ENCODE data around the gene FCRL1.
A peak's percentile ranks its signal among the peaks of the same experiment; 100 is the strongest.

The FCRL1 gene

GRCh38 chr1:157798211-157798610, 21.7 kb downstream of the FCRL1 start:
- no peak for DNase-seq

GRCh38 chr1:157785248-157785647, 34.7 kb downstream of the FCRL1 start:
- DNase-seq, result peak; percentile 11 to 16

GRCh38 chr1:157784801-157785200, 35.1 kb downstream of the FCRL1 start:
- no peak for DNase-seq

DNA sequence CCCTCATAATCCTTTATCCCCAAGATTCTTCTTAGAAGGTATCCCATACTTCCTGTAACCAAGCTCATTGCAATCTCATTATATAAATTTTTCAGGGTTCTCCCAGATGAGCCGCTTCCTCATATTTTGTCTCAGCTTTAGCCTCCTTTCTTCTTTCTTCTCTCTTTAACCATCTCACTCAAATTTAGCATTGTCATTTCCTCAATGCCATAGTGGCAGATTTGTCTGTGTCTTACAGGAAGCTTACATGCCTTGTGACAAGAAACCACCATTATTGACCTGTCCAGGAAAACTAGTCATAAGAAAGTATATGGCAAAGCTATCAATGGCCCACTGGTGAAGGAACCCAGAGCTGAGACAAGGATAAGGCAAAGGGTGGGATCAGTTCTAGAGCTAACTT, 37.0 kb downstream of the FCRL1 start:
- DNase-seq, result peak; percentile 16 to 46

GRCh38 chr1:157781048-157781447, 38.9 kb downstream of the FCRL1 start:
- DNase-seq, result no peak

GRCh38 chr1:157776971-157777391, 42.9 kb downstream of the FCRL1 start, which contains the start of gene FCRL2:
Gene FCRL2, minus strand, starts transcription at chr1:157777132. Its CDS starts 59 bp downstream, at chr1:157777073.
- no peak for DNase-seq

DNA sequence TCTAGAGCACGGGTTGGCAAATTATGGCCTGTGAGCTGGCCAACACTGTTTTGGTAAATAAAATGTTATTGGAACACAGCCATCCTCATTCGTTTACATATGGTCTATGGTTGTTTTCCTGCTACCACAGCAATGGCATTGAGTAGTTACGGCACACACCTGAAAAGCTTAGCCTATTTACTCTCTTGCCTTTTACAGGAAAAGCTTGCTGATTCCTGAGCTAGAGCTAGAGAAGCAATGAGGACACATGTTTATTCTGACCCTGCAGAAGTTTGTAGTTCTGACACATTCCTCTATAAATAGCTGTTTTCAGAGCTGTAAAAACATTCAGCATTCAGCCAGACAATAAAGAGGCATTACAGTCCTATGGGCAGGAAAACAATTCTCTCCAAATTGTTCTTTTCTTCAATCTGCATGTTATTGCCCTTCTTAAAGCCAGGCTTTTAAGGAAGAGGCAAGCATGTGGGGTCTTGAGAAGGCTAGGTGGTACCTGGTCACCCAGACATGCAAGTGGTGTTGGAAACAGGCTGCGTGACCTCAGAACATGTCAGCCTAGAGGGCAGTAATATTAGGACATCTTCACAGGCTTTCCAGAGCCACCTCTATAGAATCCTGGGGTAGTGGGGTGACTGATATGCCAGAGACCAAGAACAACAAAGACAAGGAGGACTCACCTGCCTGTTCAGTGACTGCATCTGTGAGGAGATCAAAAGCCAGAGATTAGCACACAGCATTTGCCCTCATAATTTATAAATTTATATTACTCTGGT, 44.6 kb downstream of the FCRL1 start:
- no peak for DNase-seq

DNA sequence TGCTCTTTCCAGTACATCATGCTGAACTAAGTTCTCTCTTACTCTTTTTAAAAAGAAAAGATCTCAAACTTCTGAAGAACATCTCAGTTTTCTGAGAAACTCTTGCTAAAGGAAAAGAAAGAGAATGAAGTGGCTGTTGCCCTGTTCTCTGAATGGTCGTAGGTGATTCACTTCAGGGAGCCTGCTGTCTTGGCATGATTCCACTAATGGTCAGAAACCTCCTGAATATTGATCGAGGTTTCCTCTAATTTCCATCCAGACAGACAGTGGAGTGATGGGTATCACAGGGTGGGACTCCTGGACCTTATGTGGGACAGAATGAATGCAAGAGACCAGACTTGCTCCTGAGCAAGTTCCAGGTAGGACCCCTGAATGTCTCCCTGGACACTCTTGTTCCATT, 45.5 kb downstream of the FCRL1 start:
- DNase-seq, result no peak

DNA sequence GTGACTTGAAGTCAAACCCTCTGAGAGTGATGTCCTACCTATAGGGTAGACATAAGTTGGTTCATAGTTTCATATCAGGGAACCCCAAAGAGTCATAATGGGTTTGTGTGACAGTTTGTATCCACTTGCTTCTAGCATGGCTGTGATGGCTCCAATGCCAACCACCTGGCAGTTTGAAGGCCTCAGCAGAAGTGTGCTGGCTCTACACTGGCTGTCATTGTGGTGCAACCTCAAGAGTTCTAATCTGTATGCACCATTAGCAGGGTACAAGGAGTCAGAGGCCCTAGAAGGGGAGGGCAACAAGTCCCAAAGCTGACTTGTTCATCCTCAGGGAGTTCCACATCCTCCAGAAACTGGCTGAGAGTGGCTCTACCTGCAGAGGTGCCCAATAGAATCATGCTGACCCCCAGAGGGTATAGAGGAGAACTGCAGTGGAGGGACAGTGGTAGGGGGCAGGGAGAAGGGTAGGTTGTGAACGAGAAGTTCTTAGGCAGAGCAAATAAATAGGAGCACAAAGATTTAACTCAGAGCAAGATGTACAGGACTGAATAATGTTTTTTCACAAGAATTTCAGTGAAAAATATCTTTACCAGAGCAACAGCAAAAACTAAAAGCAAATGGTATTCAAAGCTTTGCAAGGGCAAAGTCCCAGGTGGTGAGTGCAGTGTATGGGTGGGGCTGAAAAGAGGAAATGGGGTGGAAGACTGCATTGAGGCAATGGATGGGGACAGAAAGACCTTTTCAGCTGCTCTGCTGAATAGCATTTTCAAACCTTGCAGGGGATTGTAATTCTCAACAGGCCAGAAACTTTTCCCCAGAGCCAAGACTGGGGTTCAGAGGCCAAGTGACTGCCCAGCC, 46.2 kb downstream of the FCRL1 start:
- no peak for DNase-seq

DNA sequence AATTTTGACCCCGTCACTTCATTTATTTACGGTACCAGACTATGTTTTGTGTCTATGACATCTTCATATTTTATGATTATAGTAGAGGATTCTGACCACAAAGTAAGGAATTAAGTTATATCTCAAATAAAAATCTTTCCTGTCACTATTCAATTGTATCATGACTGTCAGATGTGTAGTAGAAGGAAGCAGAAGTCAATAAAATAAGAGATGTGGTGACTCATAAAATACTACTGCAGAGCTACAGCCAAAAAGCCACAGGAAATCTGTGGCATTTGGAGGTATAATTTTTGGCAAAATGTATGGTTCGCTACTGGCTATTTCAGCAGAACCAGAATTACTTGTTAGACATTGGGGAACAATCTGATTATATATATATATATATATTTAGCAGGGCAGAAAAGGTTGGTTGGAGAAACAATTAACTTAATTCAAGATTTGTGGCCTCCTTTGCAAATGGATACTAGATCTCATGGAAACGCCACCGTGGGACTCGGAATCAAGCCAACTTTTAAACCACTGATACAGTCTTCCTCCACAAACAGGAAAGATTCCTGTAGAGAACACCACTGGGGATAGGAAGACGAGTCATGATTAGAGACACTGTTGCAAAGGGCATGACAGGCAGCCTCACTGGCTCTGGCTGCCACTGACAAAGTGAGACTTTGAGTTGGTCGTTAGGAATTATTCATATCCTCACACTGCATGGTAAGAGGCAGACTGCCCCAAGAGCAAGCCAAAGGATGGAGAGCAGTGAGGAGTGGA, 48.1 kb downstream of the FCRL1 start:
- peak in 1 of 2 donors; percentile 19 for DNase-seq

GRCh38 chr1:157770442-157771043, 49.4 kb downstream of the FCRL1 start:
- peak in 1 of 2 donors; percentile 18 for DNase-seq

GRCh38 chr1:157766792-157767191, 53.1 kb downstream of the FCRL1 start:
- no peak for DNase-seq

DNA sequence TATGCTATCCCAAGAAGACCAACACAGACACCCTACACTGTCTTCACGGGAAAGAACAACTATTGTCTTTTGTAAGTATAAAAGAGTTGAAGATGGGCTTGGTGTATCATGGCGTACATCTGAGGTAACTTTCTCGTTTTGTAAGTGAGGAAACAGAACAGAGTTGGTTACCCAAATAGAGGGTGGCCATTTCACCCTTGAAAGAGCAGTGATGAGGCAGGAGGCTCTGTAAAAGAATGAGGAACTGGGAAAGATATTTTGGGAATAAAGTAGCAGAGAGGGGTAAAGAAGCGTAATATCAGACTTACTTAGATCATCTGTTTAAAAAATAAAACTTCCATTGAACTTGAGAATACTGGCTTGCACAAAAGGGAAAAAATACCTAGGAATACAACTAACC, 61.9 kb downstream of the FCRL1 start:
- no peak for DNase-seq

DNA sequence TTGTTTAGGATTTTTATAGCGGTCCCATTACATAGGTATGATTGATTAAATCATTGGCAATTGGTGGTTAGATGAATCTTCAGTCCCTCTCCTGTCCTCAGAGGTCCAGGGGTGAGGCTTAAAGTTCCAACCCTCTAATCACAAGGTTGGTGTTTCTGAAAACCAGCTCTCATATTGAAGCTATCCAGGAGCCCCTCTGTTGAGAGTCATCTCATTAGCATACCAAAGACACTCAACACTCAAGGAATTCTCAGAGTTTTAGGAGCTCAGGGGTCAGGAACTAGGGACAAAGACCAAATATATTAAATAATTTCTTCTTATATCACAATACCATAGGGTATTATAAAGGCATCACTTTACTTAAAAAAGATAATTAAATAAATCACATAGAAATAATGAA, 66.3 kb downstream of the FCRL1 start:
- DNase-seq, result no peak

GRCh38 chr1:157751283-157751682, 68.6 kb downstream of the FCRL1 start:
- no peak for DNase-seq

GRCh38 chr1:157748262-157748817, 71.6 kb downstream of the FCRL1 start:
- DNase-seq, result no peak

All from inflammatory macrophage treated with lipopolysaccharide for 1 hour (primary cell).